IPS-18c (cell line): Measurements from ENCODE around the gene ESYT1.

ENCODE experiments used
- H3K4me3 ChIP-seq: 2 replicates; pipeline ENCODE4 v1.7.0; 2013; ENCODE audit warnings: low read depth, mild to moderate bottlenecking, low read length, moderate library complexity; ENCODE audit not compliant: insufficient read depth
- H3K9me3 ChIP-seq: one replicate; pipeline ENCODE4 v1.6.1; 2013; ENCODE audit warnings: mild to moderate bottlenecking, low read length, moderate library complexity; ENCODE audit not compliant: control insufficient read depth, insufficient read depth

Gene ESYT1

DNA sequence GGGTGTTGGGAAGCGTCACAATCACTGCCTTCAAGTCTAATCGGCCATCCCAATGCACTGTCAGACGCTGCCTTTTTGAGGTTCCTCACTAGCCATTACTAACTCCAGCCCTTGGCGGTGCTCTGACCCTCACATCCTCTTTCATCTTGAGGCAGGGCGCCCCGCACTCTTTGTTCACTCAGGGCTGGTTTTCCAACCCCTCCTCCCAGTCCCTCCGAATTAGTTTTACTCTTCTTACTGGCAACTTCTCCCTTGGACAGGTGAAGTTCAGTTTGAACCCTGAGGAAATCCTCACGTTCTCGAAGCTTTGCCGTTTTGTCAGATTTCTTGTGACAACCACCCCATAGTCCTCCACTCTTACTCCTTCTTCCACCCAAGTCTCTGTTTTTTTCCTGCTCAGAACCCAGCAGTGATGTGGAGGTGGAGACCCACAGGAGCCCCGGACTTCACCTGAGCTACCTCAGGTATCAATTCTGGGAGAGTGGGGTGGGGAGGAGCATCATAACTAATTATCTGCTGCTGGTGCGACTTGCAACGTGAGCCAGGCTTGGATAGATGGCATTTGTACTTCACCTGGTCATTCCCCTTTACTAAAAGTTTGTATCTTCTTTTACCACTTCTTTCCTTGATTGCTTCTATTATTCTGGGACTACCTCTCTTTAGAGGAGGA, 9.2 kb upstream of the ESYT1 start:
- H3K9me3 ChIP-seq, result no peaks in the 10 kb centered on the region
- H3K4me3 ChIP-seq, result peak overlapping the region; percentile 93

DNA sequence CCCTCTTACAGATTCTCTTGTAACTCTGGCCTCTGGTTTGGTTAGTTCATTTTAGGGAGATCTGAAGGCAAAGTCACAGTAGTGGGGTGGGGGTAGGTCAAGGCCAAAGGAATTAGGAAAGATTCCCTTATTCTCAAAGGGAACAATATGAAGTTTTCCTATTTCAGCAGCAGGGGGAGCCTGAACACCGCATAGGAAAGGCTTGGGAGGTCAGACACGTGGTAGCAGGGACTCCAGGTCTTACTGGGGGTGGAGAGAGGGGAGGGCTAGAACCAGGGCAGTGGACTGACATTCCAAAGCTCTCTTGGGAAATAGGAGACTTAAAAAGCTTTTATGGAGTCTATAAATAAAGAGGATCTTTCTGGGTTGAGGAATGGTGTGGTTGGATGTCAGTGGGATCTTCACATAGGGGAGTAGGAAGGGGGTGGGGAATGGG, 8.7 kb upstream of the ESYT1 start:
- H3K4me3 ChIP-seq, result peak overlapping the region; percentile 93; the same call in 1 of the 2 replicates

DNA sequence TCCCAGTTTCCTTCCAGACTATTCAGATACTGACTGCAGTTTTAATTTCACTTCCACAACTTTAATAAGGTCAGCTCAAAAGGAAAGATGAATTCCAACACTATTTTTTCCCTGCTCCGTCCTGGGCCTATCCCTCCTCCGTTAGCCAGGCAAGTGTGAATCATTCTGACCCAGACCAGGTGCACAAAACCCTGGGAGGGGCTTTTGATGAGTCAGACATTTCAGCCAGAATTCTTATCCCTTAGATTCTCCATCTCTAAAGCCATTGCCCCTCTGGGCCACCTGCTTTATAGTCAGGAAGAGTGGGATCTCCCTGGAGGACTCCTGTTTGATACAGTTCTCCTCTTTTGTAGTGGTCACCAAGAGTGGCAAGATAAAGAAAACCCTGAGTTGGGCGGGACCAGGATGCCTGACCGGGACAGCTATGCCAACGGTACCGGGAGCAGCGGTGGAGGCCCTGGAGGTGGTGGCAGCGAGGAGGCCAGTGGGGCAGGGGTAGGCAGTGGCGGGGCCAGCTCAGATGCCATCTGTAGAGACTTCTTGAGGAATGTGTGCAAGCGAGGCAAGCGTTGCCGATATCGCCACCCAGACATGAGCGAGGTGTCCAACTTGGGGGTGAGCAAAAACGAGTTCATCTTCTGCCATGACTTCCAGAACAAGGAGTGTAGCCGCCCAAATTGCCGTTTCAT, 7.8 kb upstream of the ESYT1 start:
- H3K4me3 ChIP-seq, result no peak overlapping the region

More for the DNA sequence above, 8.7 kb upstream of the ESYT1 start:
- no peaks in the 10 kb centered on the region for H3K9me3 ChIP-seq

DNA sequence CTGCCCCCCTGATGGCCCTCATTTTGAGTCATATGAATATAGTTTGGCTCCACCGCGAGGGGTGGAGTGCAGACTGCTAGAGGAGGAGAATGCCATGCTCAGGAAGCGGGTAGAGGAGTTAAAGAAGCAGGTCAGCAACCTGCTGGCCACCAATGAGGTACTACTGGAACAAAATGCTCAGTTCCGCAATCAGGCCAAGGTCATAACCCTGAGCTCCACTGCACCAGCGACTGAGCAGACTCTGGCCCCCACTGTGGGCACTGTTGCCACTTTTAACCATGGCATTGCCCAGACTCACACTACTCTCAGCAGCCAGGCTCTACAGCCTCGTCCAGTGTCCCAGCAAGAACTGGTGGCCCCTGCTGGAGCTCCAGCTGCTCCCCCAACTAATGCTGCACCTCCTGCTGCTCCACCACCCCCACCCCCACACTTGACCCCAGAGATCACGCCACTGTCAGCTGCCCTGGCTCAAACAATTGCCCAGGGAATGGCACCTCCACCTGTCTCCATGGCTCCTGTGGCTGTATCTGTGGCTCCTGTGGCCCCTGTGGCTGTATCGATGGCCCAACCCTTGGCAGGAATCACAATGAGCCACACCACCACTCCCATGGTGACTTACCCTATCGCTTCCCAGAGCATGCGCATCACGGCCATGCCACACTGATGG, 6.7 kb upstream of the ESYT1 start:
- H3K9me3 ChIP-seq, result no peaks in the 10 kb centered on the region
- no peak overlapping the region for H3K4me3 ChIP-seq

More for the DNA sequence above, 7.8 kb upstream of the ESYT1 start:
- H3K9me3 ChIP-seq, result no peaks in the 10 kb centered on the region

DNA sequence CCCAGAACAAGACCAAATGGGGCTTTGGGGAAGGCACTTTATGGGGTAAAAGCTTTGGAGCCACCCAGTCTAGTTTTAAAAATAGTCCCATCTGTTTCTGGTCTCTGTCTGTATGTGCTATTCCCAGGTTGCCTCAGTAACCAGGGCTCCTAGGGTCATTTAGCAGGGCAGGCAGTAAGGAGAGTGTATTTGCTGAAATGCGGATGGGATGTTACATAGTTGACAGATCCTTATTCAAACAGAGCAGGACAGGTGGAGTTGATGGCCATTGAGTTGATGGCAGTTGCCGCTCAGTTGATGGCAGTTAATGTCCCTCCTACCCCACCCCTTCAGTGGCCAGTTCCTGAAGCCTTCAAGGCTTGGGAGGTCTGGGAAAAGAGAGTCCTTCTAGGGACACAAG, 5.4 kb upstream of the ESYT1 start:
- Histone ChIP-seq H3K4me3 (no peak overlapping the region), H3K9me3 (no peaks in the 10 kb centered on the region)

DNA sequence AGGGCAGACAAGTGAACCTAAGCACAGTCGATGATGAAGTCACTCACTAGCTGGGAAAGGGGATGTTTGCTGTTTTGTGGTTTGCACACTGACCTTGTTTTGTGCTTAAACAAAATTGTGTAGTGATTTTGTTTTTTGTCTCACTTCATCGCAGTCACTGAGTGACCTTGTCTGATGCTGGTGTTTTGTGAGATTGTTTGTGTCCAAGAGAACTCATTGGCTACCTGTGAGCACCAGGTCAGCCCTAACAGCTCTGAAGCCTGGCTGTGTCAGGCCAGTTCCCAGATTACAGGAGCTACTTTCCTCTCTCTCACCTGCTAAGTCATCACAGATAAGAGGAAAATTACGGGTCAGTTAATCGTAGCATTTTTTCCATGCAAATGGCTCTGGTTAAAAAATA, 3.9 kb upstream of the ESYT1 start:
- Histone ChIP-seq H3K4me3 (no peak overlapping the region), H3K9me3 (no peaks in the 10 kb centered on the region)

DNA sequence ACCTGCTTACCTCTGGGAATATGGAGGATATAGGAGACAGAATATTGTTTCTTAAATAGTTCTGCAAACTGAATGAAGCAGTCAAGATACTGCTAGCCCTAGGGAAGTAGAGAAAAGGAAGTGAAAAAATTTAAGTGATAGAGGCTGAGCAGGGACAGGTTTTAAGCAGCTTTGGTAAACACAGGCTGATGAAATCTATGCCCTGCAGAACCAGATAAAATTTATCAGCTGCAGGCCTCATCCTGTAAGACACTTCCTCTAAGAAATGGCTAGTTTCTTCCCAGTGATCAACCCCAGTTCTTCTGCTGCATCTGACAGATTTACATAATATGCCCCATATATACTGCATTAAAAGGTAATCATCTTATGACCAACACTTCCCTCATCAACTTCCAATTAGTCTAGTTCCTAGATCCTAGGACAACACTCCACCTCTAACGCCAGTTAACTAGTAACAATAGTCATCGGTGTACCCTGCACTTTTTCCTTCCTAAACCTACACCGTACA, 1.3 kb upstream of the ESYT1 start:
- H3K9me3 ChIP-seq, result no peaks in the 10 kb centered on the region
- no peak overlapping the region for H3K4me3 ChIP-seq

DNA sequence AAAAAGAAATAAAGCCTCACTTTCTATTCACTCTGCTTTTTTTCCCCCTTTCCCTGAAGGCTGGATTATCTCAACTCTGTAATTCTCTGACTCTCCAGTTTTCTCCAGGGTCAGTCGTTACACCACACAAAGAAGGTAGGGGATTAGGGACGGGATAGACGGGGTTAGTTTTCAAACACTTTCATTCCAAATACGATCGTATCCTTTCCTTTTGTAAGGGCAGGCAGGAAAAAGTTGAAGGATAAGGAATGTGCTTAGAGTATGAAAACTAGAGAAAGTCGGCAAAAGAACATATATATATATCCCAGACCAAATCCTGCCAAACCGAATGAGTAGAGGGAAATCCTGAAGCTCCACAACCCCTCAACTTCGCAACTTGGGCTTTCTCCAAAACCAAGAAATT, 581 bp upstream of the ESYT1 start:
- H3K4me3 ChIP-seq, result no peak overlapping the region; the same call in 1 of the 2 replicates
- no peaks in the 10 kb centered on the region for H3K9me3 ChIP-seq

DNA sequence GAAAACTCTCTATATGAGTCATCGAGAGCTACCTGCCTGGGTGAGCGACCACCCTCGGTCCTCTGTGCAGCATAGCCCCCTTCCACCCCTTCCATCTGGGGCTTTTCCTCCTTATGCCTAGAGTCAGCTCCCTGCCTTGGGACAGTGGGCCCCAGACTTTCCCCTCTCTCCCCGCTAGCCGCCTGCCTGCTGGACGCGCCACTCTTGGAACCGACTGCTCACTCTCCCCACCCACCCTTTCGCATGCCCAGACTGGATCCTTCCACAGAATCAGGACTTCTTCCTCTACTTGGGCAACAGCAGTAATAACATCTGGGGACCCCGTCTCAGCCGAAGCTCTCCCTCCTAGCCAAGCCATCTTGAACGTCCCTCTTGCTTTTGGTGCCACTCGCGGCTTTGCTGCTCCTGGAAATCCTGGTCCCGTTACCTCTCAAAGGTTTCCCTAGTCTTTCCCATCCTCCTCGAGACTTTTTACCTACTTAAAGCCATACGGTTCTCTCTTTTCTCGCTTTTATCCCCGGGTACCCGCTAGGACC, 671 bp downstream of the ESYT1 start:
- Histone ChIP-seq H3K4me3 (peak overlapping the region; percentile 83), H3K9me3 (no peaks in the 10 kb centered on the region)

DNA sequence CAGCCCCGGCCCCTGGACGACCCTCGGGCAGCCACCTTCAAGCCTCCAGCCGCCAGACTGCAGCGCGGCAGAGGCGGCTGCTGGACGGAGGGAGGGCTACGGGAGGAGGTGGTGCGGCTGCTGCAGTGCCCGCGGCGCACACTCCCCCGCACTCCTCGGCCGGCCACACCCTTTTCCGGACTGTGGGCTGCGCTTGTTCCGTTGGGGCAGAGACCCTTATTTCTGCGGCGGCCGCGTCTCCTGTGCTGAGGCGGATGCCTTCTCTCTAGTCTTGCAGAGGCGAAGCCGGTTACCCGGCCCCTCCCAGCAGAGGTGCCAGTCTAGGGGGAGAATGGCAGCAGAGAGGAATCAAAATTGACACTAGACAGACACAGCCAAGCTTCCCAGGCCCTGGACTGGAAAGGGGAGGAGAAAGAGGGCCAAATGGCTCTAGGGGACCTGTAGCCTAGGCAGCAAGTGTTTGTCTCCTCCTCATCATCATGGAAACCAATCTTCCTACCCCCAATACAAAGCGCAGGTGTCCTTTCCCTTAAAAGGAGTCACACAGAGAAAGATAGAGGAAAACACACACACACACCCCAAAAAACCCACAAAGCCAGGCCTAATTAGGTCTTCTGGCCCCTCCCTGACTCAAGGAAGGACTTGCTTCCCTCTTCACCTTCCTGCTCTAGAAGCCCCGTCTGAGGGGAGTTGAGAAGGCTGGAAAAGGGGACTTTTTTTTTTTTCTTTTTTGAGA, 1.3 kb downstream of the ESYT1 start:
- peak overlapping the region; percentile 83 for H3K4me3 ChIP-seq
- H3K9me3 ChIP-seq, result no peaks in the 10 kb centered on the region

DNA sequence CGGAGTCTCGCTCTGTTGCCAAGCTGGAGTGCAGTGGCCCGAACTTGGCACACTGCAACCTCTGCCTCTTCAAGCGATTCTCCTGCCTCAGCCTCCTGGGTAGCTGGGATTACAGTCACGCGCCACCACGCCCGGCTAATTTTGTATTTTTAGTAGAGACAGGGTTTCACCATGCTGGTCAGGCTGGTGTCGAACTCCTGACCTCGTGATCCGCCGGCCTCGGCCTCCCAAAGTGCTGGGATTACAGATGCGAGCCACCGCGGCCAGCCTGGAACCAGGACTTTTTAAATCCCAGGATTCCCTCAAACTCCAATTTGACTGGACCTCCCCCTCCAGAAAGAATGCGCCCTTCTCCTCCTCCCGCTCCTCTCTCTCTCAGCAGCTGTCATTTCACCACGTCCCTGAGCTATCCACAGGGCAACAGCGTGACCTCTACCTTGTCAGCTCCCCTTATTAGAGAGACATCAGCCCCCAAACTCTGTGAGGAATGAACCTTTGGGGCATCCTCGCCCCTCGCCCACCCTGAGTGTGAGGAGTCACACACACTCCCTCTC, 2.0 kb downstream of the ESYT1 start:
- no peaks in the 10 kb centered on the region for H3K9me3 ChIP-seq
- peak overlapping the region; percentile 83; the same call in 1 of the 2 replicates for H3K4me3 ChIP-seq

DNA sequence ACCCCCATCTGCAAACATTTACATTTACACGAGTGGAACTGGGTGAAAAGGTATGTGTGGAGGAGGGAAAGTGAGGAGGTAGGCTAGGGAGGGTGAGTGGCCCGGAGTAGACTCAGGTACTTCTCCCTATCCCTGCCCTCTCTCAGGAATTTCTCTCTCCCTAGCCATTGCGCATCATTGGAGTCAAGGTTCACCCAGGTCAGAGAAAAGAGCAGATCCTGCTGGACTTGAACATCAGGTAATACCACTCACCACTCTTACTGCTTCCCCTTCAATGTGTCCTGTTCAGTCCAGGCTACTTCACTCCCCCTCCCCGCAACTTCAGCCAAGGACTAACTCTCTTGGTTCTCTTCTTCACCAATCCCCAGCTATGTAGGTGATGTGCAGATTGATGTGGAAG, 2.8 kb downstream of the ESYT1 start:
- Histone ChIP-seq H3K9me3 (no peaks in the 10 kb centered on the region), H3K4me3 (no peak overlapping the region)

DNA sequence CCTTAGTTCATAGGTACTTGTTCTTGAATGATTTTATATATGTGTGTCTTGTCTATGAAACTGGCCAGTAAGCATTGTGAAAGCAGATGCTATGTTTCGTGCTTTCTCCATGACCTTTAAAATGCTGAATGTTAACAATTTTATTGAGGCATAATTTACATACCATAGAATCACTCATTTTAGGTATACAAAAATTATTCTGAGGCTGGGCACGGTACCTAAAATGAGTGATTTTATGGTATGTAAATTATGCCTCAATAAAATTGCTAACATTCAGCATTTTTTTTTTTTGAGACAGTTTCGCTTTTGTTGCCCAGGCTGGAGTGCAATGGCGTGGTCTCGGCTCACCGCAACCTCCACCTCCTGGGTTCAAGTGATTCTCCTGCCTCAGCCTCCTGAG, 6.8 kb downstream of the ESYT1 start:
- Histone ChIP-seq H3K9me3 (peaks cover 2% of the 10 kb centered on the region), H3K4me3 (no peak overlapping the region)

DNA sequence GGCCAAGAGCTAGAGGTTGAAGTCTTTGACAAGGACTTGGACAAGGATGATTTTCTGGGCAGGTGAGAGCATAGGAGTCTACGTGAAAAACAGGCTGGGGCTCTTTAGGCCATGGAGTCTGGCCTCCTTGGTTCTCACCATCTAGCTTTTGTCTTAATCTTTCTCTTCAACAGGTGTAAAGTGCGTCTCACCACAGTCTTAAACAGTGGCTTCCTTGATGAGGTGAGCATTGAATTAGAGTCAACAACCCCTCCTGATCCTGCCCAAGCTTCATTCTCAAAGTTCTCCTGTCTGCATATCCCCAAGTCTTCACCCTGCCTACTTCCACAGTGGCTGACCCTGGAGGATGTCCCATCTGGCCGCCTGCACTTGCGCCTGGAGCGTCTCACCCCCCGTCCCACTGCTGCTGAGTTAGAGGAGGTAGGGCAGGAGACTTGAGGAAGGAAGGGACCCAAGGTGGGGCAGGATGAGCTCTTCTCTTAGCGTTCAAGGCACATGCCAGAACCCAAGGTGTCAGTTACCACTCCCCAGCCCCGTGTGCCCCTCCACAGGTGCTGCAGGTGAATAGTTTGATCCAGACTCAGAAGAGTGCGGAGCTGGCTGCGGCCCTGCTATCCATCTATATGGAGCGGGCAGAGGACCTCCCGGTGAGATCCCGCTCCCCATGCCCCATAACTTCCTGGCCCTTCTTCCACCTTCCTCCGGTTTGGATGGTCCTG, 9.9 kb downstream of the ESYT1 start:
- Histone ChIP-seq H3K9me3 (peaks cover 2% of the 10 kb centered on the region), H3K4me3 (no peak overlapping the region)

DNA sequence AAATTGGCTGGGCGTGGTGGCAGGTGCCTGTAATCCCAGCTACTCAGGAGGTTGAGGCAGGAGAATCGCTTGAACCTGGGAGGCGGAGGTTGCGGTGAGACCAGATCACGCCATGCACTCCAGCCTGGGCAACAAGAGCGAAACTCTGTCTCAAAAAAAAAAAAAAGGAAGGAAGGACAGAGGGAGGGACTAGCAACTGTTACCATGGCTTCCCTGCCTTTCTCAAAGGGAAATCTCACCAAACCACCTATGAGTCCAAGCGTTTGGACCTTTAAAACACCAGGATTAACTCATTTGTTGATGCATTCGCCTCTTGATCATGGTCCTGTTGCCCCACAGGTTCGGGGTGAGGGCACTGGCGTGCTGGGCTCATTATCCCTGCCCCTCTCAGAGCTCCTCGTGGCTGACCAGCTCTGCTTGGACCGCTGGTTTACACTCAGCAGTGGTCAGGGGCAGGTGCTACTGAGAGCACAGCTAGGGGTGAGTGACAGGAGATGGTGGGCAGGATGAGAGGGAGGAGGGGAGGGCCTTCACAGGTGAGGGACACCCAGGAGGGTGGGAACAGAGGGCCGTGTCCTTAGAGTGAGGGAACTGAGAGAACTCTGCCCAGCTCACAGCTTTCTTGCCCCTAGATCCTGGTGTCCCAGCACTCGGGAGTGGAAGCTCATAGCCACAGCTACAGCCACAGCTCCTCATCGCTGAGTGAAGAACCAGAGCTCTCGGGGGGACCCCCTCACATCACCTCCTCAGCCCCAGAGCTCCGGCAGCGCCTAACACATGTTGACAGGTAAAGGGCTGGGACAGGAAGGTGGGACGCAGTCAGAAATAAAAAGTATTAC, 14.1 kb downstream of the ESYT1 start:
- peaks cover 2% of the 10 kb centered on the region for H3K9me3 ChIP-seq
- no peak overlapping the region for H3K4me3 ChIP-seq

DNA sequence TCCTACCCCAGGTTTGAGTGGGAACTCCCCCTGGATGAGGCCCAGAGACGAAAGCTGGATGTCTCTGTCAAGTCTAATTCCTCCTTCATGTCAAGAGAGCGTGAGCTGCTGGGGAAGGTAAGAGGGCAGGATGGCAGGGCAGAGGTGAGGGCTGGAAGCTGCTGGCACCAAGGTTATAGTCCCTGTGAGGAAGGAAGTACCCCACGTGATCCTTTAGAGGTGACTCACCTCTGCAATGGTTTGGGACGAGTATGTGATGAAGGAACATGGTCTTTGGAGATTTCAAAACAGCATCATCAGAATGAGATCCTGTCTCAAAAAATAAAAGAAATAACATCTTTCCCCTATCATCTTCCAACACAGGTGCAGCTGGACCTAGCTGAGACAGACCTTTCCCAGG, 15.2 kb downstream of the ESYT1 start:
- Histone ChIP-seq H3K4me3 (no peak overlapping the region), H3K9me3 (no peaks in the 10 kb centered on the region)
